Kidney glomerular epithelial cell (primary cell): Measurements from ENCODE around the gene NEK10.

Experiments
- DNase-seq: peaks from one replicate; lab custom pipeline; 2025; lab: John Stamatoyannopoulos, UW

NEK10 gene

DNA sequence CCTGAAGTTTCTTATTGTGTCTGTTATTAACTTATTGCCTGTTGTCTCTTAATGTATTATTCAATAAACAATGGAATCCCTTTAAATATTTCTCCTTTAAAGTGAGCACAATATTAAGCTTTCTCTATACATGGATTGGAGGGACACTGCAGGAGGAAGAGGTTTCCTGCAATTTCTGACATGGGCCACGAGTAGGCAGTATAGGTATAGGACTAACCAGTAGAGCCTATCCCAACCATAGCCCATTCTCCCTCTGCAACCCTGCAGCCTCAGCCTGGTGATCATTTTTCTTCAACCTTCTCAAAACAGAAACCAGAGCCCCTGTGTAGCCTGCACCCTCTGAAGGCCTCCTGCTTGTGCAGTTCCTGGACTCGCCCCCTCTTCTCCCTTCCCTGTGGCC is 124.8 kb downstream of the NEK10 start:
- no peak for DNase-seq

DNA sequence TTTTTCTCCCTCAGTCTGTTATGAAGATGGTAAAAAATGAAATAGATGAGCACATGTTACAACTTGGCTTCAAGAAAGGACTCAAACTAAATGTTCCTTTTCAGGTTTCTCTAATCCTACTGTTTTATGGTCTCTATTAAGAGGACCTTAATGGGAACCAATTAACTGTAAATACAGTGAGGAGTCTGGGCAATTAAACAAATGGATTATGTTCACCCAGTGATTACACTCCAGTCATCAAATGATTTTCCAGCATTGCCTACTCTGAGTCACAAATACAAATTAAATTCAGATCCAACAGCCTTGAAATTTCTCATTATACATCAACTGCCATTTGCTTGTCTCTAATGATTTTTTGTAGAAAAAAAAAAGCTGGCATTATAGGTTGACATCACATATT is 129.2 kb downstream of the NEK10 start:
- no peak for DNase-seq

DNA sequence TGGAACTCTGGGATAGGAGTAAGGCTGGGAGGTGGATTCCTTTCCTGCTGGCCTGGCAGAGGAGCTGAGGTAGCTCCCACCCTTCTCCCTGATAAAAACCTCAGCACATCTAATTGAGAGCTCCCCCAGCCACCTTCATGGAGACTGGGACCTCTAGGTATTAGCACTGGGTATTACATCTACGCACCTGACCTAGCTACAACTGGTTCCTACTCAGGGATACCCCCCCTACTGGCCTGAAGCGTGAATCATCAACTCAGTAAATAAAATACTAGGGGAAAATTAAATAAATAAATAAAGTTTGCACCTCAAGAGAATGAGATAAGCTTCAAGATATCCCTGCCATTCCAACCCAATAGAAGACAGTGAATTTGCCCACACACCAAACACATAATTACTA is 140.4 kb downstream of the NEK10 start:
- no peak for DNase-seq

DNA sequence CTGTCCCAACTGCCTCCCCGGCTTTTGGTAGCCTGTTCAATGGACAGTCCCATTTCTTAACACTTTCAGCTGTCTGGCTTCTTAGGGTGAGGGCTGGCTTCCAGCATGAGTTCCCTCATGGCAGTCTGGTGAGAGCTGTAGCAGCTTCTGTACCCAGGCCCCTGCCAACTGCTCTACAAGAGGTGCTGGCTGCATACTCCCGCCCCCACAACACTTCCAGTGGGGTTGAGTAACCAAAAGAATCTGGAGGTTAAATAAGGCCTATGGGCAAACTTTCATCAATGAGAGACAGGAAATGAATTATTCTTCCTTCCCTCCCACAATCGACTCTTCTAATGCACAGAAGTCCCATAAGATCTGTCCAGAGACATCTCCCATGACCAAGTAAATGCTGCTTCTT is 145.0 kb downstream of the NEK10 start:
- no peak for DNase-seq

DNA sequence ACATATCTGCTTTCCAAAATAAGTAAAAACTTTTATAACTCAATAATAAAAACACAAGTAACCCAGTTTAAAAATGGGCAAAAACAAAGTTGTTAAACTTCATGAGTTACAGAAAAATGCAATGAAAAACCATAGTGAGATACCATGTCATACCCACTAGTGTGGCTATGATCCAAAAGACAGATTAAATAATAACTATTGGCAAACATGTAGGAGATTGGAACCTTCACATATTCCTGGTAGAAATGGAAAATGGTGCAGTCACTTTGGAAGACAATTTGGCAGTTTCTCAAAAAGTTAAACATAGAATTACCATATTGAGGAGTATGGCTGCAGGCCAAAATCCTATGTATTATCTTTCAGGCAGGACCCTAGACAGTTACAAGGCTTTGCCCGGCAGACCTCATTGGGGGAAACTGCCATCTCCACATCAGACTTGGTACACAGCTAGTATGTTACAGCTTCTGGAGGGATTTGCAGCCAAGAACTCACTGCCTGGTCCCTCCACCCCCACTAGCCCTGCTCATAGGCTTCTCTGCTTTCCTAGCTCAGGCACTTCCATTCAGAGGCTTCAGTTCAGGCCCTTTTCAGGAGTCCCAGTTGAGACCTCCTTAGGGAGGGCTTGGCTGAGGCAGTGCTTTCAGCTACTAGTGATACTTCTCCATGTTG is 147.8 kb downstream of the NEK10 start:
- DNase-seq: no peak

DNA sequence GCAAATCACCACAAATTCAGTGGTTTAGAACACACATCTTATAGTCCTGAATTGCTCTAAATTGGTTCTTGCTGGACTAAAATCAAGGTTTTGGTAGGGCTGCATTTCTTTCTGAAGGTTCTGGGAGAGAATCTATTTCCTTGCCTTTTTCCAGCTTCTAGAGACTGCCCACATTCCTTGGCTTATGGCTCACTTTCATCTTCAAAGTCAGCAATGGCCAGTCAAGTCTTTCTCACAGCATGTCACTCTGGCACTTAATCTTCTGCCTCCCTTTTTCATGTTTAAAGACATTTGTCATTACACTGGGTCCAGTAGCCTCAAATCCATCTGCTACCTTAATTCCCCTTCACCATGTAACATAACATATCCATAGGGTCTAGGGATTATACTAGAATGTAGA is 149.0 kb downstream of the NEK10 start:
- DNase-seq: no peak

DNA sequence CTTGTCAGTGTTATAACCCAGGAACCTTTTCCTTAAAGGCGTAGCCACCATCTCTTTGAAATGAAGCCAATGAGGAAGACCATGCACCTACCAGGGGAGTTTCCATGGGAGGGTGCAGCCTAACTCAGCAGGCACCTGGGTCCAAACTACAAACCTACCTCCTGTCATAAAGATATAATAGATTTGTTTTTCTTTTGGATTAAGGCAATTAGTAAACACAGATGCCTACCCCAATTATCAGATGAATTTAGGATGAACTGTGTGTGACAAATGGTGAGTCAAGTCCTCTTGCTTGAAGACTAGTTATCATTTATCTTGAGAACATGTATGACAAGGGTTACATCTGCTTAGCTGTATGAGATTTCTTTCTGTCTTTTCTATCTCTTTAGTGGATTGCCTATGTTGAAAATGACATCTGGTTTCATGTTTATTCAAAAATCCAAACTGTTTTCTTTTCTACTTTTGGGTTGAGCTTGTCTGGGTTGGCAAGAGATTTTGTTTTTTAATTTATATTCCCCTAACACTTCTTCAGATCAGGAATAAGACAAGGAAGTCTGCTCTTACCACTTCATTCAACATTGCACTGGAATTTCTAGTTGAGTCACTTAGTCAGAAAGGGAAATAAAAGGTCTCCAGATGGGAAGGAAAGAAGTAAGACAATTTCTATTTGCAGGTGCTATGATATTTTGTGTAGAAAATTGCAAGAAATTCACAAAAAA is 149.9 kb downstream of the NEK10 start:
- DNase-seq: no peak

DNA sequence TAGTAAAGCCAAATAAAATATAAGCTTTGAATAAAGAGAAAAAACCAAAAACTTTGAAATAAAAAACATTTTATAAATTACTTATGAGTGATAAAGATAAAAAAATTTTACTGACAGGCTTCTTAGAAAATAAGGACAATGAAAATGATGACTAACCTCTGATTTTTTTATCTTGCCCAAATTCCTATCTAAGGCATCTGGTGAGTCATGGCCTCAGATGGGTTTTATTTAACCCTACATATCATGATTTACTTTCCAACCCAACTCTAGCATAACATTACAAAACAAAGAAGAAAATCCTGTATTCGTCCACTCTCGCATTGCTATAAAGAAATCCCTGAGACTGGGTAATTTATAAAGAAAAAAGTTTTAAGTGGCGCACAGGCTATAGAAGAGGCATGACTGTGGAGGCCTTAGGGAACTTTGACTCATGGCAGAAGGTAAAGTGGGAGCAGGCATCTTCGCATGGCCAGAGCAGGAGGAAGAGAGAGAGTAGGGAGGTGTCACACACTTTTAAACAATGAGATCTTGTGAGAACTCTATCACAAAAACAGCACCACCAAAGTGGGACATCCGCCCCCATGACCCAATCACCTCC is 152.1 kb downstream of the NEK10 start:
- peak; percentile 63 for DNase-seq

DNA sequence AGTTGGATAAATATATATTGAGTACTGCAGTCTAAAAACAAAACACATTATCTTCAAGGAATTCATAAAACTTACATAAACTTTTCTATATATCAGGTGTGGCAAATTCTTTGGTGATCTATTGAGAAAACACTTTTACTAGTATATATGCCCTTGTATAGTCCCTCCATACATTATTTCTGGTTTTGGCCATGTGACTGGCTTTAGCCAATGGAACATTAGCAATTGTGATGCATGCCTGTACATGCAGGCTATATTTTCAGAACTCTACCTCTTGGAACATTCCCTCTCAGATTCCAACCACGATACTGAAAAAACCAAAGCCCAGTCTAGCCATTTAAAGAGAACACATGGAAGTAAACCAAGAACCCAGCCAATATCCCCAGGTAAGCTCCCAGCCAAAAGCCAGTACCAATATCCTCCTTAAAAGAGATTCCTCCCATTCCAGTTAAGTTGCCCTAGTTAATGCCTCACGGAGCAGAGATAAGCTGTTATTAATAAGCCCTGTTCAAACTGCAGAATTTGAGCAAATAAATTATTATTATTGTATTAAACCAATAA is 152.8 kb downstream of the NEK10 start:
- DNase-seq: no peak

DNA sequence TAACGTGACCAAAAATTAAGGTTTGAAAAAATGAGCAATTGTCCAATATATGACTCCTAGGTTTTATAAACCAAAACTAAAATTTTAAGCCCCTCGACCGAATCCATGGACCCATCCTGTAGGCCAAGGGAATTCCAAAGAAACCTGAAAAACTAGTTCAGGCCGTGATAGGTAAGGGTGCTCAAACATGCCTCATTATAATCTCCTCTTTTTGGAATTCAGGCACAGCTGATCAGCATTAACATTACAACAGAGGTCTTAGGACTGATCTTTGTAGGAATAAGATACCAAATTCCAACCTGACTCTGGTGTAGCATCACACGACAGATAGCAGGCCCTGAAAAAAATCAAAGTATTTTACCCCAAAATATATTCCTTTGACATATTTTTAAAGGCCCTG is 155.7 kb downstream of the NEK10 start:
- DNase-seq: no peak

DNA sequence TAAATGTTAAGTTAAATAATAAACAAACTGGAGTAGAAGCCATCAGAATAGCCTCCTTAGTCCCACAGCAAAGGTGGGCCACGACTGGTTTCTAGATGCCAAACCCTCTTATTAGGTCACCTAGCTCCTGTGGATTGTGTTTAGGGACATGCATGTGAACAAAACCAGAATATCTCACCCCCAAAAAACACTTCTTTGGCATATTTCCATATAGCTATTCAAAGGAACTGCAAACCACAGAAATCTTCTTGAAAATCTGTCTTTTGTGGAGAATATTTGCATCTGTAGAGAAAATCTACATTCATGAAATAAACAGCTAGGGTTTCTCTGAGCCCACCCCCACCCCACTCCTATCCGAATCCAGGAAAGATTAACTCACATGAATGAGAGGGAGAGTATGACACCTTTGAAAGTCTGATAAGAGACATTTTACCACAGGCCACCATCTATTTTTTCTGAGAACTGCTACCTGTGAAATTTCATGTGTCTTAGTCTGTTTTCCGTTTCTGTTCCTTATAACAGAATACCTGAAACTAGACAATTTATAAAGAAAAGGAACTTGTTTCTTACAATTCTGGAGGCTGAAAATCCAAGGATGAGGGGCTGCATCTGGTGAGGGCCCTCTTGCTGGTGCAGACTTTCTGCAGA is 159.4 kb downstream of the NEK10 start:
- no peak for DNase-seq

DNA sequence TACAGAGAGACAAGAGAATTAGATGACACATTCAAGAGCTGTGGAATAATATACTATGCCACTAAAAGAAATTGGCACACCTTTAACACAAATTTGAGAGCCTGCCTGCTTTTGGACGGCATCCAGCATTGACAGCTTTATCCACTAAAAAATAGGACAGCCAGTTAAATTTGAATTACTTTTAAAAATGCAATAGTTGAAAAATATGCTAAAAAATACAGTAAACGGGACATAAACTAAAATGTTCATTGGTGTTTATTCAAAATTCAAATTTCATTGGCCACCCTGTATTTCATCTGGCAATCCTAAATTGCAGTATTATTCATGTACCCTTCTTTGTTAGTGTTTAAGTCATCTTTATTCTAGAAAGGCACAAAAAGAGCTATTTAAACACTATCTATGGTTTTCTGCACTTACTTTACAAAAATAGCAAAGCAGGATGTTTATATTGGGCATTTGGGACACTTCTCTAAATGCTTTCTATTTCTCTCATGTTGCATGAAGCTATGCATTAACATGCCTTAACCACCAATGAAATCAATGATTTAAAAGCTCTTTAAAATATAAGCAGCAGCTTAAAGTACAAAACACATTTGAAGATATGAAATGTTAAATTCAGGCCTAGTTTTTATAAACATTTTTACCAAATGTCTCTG is 160.1 kb downstream of the NEK10 start:
- DNase-seq: no peak

DNA sequence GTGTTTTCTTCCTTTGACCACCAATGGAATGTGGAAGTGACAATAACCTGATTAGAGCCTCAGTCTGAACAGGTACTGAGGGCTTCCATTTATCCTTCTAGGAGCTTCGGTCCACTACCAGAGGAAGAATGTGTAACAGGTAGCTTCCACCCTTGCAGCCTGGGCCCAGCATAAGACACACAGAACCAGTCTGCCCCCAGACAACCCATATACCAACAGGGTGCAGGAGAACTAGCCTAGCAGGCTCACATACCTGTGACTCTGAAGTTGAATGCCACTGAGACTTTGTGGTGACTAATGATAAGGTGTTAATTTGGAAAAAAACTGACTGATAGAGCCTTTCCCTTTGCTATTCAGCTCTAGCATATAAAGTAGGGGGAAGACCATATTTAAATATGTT is 166.2 kb downstream of the NEK10 start:
- no peak for DNase-seq

DNA sequence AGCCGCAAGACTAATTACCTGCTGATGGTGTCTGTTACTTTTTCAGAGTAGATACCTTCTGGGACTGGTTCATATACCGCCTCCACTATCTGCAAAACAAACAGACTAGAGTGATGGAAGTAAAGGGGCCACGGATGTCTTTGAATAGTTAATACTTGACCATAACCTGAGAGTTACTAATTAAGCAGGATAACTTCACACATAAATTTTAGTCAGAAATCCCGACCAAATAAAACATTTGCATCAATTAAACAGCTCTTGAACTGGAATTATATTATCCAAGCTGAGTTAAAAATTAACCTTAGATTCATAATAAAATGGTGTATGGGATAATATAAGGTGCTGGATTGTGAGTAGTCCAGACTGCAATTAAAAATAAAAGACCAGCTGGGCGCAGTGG is 167.7 kb downstream of the NEK10 start:
- peak; percentile 75 for DNase-seq

DNA sequence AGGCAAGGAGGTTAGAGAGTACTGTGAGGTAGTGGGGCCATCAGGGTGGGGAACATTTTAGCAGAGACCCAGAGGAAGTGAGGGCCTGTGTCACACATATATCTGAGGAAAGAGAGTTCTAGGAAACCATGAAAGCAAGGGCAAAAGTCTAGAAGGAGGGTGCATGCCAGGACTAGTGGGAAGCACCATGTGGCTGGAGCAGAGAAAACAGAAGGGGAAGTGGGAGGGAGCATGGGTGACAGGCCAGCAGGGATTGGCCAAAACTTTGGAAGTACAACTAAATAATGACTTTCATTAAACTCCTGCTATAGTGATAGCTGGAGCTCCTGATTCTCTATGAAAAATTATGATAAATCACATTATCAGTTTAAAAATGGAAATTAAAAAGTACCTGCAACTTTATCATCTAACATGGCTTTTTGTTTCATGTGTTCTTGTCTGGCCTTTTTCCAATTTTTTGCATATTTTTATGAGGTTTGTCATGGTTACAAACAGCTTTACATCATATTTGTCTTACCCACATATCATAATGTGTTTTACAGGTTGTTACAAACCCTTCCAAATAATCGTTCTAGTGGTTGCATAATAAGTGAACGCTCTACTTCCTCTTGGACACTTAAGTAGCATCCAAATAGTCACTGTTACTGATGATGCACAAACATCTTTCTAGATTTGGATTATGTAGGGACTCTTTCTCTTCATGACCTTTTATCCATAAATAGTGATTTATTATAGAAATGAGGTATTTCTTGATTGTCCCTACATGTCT is 168.3 kb downstream of the NEK10 start:
- DNase-seq: no peak

DNA sequence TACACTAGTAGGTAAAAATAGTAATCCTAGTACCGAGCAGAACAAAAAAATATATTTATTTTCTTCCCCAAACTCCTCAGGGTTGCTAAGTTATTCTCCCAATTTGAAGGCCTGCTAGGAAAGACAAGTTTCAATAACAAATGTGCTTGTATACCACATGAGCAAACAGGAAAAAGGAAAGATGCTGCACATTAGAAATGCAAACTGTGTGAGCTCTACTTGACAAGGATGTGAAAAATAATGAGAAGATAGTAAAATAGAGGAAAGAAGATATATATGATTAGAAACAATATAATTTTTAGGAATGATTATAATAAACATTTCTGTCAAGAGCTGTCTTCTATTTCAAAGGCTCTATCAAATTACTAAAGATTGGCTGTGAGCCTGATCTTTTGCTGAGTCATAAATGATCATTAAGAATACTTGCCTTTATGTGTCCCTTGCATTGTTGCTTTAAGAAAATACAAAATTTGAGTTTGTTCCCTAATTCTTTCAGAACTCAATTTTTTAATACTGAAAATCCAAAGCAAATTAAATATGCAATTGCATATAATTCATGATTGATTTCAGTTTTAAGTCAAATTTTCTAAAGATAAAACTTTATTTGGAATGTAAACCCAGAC is 174.2 kb downstream of the NEK10 start:
- DNase-seq: no peak

DNA sequence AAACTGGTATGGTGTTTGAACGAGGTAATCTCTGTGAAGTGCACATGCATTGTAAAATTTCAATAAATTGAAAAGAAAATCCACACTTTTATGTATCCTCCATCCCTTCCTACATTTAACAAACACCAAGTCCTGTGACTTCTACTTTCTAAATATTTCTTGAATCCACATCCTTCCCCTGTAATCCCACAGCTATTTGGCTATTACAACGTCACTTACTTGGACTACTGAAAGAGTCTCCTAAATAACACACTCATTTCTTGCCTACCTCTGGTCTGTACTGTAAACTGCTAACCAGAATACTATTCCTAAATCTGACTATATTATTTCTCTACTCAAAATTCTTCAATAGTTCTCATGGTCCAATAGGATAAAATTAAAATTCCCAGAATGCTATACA is 176.1 kb downstream of the NEK10 start:
- DNase-seq: no peak

DNA sequence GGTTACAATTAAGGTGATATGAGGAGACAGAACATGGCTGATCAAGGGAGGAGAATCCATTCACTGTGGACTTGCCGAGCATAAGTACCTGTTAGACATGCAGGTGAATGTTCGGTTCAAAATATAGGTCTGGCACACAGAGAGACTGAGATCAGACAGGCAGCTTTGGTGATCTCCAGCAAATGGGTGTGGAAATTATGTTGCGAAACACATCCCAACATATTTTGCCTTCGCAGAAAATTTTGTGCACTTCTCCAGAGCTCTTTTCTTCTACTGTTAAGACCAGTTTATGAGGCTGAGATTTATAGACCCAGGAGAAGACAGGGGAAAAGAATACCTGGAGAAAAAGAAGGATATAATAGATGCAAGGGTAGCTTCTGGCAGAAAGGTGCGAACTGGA is 183.2 kb downstream of the NEK10 start:
- DNase-seq: no peak

DNA sequence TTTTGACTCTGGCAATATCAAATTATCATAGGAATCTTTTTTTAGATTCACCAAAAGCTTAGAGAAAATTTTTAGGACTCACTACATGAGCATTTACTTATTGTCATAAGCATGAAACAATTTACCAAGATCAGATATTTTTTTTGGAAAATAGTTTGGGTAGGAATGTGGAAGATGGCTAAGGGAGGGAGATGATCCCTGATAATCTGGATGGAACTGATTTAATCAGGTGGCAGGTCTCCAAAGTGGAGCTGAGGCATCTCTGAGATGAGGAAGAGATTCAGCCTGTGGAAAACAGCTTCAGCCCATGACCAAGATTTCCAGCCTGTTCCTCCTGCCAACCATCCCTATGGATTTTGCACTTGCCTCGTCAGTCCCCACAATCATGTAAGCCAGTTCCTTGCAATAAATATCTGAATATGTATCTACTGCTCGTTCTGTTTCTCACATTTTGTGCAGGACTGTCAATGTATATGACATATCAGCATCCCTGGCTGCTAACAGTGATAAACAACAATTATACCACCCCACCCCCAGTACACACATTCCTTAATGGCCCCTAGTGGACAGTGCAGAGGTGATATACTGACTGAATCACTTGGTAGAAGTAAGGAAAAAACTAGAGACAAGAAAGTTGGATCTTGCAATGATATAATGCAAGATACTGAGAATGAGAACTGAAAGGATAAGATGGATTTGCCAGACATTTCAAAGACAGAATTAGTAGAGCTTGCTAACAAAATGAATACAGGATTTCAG is 183.8 kb downstream of the NEK10 start:
- DNase-seq: no peak

DNA sequence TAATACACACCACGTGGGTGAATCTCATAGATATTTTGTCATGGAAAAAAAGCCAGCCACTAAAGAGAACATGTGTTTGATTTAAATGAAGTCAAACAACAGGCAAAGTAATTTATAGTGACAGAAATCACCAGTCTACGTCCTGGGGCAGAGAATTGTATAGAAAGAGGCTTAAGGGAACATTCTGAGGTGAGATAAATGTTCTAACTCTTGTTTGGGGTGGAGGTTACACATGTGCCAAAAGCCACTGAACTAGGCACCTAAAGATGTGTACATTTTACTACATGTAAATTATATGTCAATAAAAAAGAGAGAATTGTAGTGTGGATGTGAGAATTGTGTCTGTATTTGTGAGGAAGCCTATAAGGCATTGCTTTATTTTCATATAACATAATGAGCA is 184.9 kb downstream of the NEK10 start:
- DNase-seq: no peak
